Esophagus muscularis mucosa (tissue), 4 donors: ENCODE measurements around the gene SLC26A9. TPM values are rescaled to one million over a fixed set of nuclear protein-coding genes. Genes with fewer than 3 reads are reported as not detected.

Source experiments
- DNase-seq: peaks from one replicate; pipeline ENCODE4 v3.0.0-alpha.2; 2017; ENCODE audit errors: extremely low spot score
- H3K27ac ChIP-seq, 4 donors: fragments of 200-600 bp; sonication (generic); replicated peaks in 1 of 4; 1 replicate in 3 of 4; 2 replicates in 1 of 4; pipeline ENCODE4 v1.5.1; 2016 to 2019; ENCODE audit warnings: mild to moderate bottlenecking in 1 of 4
- H3K27me3 ChIP-seq, 4 donors: fragments of 200-600 bp; sonication (generic); one replicate each; pipeline versions ENCODE4 v1.5.1 to v1.6.0; 2016 to 2019
- H3K36me3 ChIP-seq, 4 donors: fragments of 200-600 bp; sonication (generic); one replicate each; pipeline ENCODE4 v1.5.1; 2016 to 2019
- H3K4me1 ChIP-seq, 4 donors: fragments of 200-600 bp; sonication (generic); one replicate each; pipeline ENCODE4 v1.5.1; 2016 to 2019
- H3K4me3 ChIP-seq, 4 donors: fragments of 200-600 bp; sonication (generic); 1 replicate in 2 of 4; 2 replicates in 2 of 4; pipeline ENCODE4 v1.5.1; 2016 to 2019; ENCODE audit warnings: mild to moderate bottlenecking in 4 of 4, moderate library complexity in 1 of 4
- H3K9me3 ChIP-seq, 4 donors: fragments of 200-600 bp; sonication (generic); 1 replicate in 3 of 4; 2 replicates in 1 of 4; pipeline ENCODE4 v1.5.1; 2016 to 2019
- EP300 ChIP-seq: sonication (generic); formaldehyde crosslinking; IDR thresholded peaks from one replicate; pipeline ENCODE4 v1.6.1; 2017; ENCODE audit warnings: antibody characterized with exemption
- POLR2A ChIP-seq: fragments of 450-650 bp; IDR thresholded peaks from one replicate; pipeline ENCODE4 v1.6.1; 2017; ENCODE audit warnings: antibody characterized with exemption, moderate library complexity, mild to moderate bottlenecking, low read depth
- POLR2AphosphoS5 ChIP-seq, 2 donors: sonication (generic); formaldehyde crosslinking; IDR thresholded peaks; one replicate each; pipeline ENCODE4 v1.6.1; 2017; ENCODE audit warnings: antibody characterized with exemption in 2 of 2
- WGBS: methylation state at CpG from one replicate; pipeline ENCODE4 v1.1.5; 2018; 5-methylcytosine and 5-hydroxymethylcytosine counted together
- intact Hi-C: fragments of 100-400 bp; cut with DNase I; formaldehyde crosslinking; loops from one replicate; pipeline ENCODE4 v1.15.1; 2023
- total RNA-seq, 4 donors: library from RNA; depleted of rRNA; stranded (reverse); fragments of >200 nt; gene quantifications; one replicate each; pipeline versions ENCODE4 v1.1.0 to v1.2.1, GENCODE V29; 2016
- TF ChIP-seq, protein P1 (sequence below), 3 experiments: fragments of 200-600 bp in 2 of 3; fragments of 450-650 bp in 1 of 3; sonication (generic) in 2 of 3; IDR thresholded peaks; one replicate each; pipeline ENCODE4 v1.5.1; 2017 to 2019; ENCODE audit warnings: antibody characterized with exemption in 3 of 3, mild to moderate bottlenecking in 2 of 3, moderate library complexity in 1 of 3

The SLC26A9 gene
- total RNA-seq, 4 donors from 2014 or later, result under 0.01 TPM; not detected in 3

DNA sequence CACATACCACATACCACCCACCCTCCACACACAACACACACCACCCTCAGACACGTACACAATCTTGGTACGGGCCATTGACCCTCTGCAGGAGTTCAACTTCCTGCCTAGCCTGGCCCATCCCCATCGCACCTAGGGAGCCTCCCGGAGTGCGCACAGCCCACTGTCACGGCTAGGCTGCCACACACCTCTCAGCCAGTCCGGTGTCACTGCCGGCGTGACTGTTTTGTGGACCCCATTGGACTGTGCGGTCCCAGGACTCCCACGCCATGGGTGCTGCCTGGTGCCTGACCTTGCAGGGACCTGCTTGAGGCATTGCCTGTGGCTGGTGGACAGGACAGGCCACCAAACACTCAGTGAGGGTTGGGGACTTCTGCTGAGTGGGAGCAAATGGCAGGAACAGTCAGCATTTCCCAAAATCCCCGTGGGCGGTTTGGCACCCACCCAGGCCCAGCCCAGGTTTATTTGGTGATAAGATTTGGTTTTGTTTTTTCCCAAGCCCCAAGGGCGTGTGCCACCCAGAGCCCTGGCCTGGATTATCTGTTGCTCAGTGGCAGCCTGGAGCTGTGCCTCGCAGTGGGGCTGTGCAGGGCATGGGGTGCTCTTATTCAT, 32.2 kb upstream of the SLC26A9 start:
- H3K27me3 ChIP-seq, result peaks cover 0 to 5% (median 0%) of the 10 kb centered on the region in 4 donors
- no peak overlapping the region for H3K27ac ChIP-seq
- H3K9me3 ChIP-seq, result no peaks in the 10 kb centered on the region
- WGBS, result 82% methylated on average over 10 of the region's 15 CpGs
- intact Hi-C loops, result loop anchor here (5.0 kb wide), 1 partner anchor 383 kb away; no protein-coding TSS in a partner anchor
- peaks cover 0 to 19% (median 3%) of the 10 kb centered on the region in 4 donors for H3K4me1 ChIP-seq
- DNase-seq, result no peak
- TF ChIP-seq EP300, result no peak
- no peak for TF ChIP-seq POLR2A
- TF ChIP-seq, protein P1, sequence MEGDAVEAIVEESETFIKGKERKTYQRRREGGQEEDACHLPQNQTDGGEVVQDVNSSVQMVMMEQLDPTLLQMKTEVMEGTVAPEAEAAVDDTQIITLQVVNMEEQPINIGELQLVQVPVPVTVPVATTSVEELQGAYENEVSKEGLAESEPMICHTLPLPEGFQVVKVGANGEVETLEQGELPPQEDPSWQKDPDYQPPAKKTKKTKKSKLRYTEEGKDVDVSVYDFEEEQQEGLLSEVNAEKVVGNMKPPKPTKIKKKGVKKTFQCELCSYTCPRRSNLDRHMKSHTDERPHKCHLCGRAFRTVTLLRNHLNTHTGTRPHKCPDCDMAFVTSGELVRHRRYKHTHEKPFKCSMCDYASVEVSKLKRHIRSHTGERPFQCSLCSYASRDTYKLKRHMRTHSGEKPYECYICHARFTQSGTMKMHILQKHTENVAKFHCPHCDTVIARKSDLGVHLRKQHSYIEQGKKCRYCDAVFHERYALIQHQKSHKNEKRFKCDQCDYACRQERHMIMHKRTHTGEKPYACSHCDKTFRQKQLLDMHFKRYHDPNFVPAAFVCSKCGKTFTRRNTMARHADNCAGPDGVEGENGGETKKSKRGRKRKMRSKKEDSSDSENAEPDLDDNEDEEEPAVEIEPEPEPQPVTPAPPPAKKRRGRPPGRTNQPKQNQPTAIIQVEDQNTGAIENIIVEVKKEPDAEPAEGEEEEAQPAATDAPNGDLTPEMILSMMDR (IDR thresholded peaks at IDR 0.05), result no peak
- no peak for TF ChIP-seq POLR2AphosphoS5 (IDR thresholded peaks at IDR 0.05)
- no peak overlapping the region for H3K4me3 ChIP-seq
- H3K36me3 ChIP-seq, result no peaks in the 10 kb centered on the region

DNA sequence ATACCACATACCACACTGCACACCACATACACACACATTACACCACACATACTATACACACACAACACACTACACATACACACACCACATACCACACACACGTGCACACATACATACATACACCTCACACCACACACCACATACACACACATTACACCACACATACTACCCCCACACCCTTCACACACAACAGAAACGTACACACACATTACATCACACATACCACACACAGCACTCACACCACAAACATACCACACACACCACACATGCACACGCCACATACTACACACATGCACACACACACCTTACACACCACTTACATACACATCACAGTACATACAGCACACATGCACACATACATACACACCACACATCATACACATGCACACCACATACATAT, 31.5 kb upstream of the SLC26A9 start:
- Histone ChIP-seq H3K27ac (no peak overlapping the region), H3K9me3 (no peaks in the 10 kb centered on the region), H3K36me3 (no peaks in the 10 kb centered on the region), H3K27me3 (peaks cover 0 to 5% (median 0%) of the 10 kb centered on the region in 4 donors), H3K4me1 (peaks cover 0 to 19% (median 3%) of the 10 kb centered on the region in 4 donors), H3K4me3 (no peak overlapping the region)
- DNase-seq, result no peak
- TF ChIP-seq POLR2AphosphoS5 (IDR thresholded peaks at IDR 0.05), result no peak
- TF ChIP-seq, protein P1 (IDR thresholded peaks at IDR 0.05), result no peak
- no peak for TF ChIP-seq EP300
- TF ChIP-seq POLR2A, result no peak
- intact Hi-C loops, result loop anchor here (5.0 kb wide), 1 partner anchor 382 kb away; no protein-coding TSS in a partner anchor
- WGBS, result 73% methylated on average over 3 of the region's 3 CpGs

DNA sequence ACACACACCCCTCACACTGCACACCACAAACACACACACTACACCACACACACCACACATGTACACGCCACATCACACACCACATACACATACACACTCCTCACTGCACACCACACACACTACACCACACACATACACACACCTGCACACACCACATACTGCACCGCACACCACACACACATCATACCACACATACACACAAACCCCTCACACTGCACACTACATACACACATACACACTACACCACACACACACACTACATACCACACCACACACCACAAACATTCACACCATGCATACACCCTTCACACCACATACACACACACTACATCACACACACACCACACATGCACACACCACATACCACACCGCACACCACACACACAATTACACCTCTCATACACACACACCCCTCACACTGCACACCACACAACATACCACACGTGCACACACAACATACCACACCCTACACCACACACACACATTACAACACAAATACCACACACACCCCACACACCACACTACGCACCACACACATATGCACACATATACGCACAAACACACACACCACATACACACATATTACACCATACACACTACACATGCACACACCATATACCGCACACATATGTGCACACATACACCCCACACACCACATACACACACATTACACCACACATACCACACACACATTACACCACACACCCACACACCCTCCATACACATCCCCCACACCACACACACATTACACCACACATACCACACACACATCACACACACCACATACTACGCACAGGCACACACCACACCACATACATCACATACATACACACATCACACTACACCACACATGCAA, 30.3 kb upstream of the SLC26A9 start:
- Histone ChIP-seq H3K36me3 (no peaks in the 10 kb centered on the region), H3K27me3 (peaks cover 0 to 5% (median 0%) of the 10 kb centered on the region in 4 donors), H3K9me3 (no peaks in the 10 kb centered on the region), H3K27ac (no peak overlapping the region), H3K4me1 (peaks cover 0 to 19% (median 3%) of the 10 kb centered on the region in 4 donors), H3K4me3 (no peak overlapping the region)
- intact Hi-C loops, result no loop called here
- WGBS, result 96% methylated on average over 8 of the region's 8 CpGs
- TF ChIP-seq EP300, result no peak
- TF ChIP-seq POLR2A, result no peak
- TF ChIP-seq, protein P1 (IDR thresholded peaks at IDR 0.05), result no peak
- TF ChIP-seq POLR2AphosphoS5 (IDR thresholded peaks at IDR 0.05), result no peak
- no peak for DNase-seq

DNA sequence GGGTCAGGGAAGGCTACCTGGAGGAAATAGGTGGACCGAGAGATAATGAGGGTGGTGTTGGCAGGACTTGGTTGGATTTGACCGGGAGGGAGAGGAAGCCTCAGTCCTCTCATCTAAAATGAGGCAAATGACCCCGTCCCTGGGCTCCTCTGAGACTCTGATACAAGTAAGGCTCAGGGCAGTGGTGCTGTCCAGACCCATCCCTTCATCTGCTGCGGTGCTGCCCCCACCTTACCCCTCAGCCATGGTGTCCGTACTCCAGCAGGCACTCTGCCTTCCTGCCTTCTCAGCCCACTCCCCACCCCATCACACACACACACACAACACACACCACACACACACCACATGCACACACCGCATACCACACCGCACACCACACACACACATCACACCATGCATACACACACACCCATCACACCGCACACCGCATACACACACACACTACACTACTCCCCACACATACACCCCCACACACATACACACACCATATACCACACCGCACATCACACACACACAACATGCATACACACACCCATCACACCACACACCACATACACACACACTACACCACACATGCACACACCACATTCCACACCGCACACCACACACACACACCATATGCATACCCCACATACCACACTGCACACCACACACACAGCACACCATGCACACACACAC, 29.4 kb upstream of the SLC26A9 start:
- Histone ChIP-seq H3K27ac (no peak overlapping the region), H3K36me3 (no peaks in the 10 kb centered on the region), H3K9me3 (no peaks in the 10 kb centered on the region), H3K4me3 (no peak overlapping the region), H3K27me3 (peaks cover 0 to 5% (median 0%) of the 10 kb centered on the region in 4 donors), H3K4me1 (peaks cover 0 to 19% (median 3%) of the 10 kb centered on the region in 4 donors)
- DNase-seq, result no peak
- TF ChIP-seq EP300 (no peak), POLR2A (no peak), POLR2AphosphoS5 (IDR thresholded peaks at IDR 0.05) (no peak)
- TF ChIP-seq, protein P1 (IDR thresholded peaks at IDR 0.05), result no peak
- intact Hi-C loops, result no loop called here
- WGBS, result 76% methylated on average over 11 of the region's 11 CpGs
